Measurements from ENCODE around the gene FAF1.

GRCh38 chr1:50880373-50880772 lies 79.7 kb downstream of the FAF1 start:
- TF ChIP-seq, protein P1, sequence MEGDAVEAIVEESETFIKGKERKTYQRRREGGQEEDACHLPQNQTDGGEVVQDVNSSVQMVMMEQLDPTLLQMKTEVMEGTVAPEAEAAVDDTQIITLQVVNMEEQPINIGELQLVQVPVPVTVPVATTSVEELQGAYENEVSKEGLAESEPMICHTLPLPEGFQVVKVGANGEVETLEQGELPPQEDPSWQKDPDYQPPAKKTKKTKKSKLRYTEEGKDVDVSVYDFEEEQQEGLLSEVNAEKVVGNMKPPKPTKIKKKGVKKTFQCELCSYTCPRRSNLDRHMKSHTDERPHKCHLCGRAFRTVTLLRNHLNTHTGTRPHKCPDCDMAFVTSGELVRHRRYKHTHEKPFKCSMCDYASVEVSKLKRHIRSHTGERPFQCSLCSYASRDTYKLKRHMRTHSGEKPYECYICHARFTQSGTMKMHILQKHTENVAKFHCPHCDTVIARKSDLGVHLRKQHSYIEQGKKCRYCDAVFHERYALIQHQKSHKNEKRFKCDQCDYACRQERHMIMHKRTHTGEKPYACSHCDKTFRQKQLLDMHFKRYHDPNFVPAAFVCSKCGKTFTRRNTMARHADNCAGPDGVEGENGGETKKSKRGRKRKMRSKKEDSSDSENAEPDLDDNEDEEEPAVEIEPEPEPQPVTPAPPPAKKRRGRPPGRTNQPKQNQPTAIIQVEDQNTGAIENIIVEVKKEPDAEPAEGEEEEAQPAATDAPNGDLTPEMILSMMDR (IDR thresholded peaks at IDR 0.05; ENCODE audit: low read depth, low read length): no peak
- no peak for TF ChIP-seq EZH2phosphoT487 (IDR thresholded peaks at IDR 0.05; ENCODE audit: low read depth)

Data from OCI-LY3 (cell line).